T-helper 1 cell treated with Interleukin-12 subunit alpha and Interleukin-12 subunit beta and Interleukin-4 antibody, amounts not matched to agents 30 ng/mL and 1 ng/mL, for 36 hours (primary cell): ENCODE results near the gene ALS2CL. TPM values are rescaled to one million over a fixed set of nuclear protein-coding genes. Genes with fewer than 3 reads are reported as not detected.

Experiments used
- intact Hi-C: fragments of 100-400 bp; cut with micrococcal nuclease; formaldehyde crosslinking; loops from one replicate; pipeline ENCODE4 v1.15.1; 2024
- total RNA-seq: library from RNA; stranded (reverse); gene quantifications from 2 replicates; pipeline ENCODE4 v1.2.3, GENCODE V29; 2022

The ALS2CL gene
- total RNA-seq, 1 donor from 2014 or later = 1.6 TPM

- intact Hi-C loops = no loop called here
These were observed 15.2 kb downstream of the ALS2CL start for GRCh38 chr3:46678280-46678679.

- intact Hi-C loops = no loop called here
These were observed 16.1 kb downstream of the ALS2CL start for GRCh38 chr3:46677411-46677726.

GRCh38 chr3:46676601-46677410 lies 16.7 kb downstream of the ALS2CL start:
- intact Hi-C loops = no loop called here

- intact Hi-C loops = no loop called here
These were observed 17.5 kb downstream of the ALS2CL start for GRCh38 chr3:46675843-46676567.

- intact Hi-C loops = no loop called here
These were observed 18.1 kb downstream of the ALS2CL start for GRCh38 chr3:46675426-46675825.

GRCh38 chr3:46674031-46674845 lies 19.2 kb downstream of the ALS2CL start:
- intact Hi-C loops = no loop called here

- intact Hi-C loops = no loop called here
These were observed 20.1 kb downstream of the ALS2CL start for GRCh38 chr3:46673151-46674030.

- intact Hi-C loops = no loop called here
These were observed 21.2 kb downstream of the ALS2CL start for GRCh38 chr3:46672349-46672695.

- intact Hi-C loops = no loop called here
These were observed 21.7 kb downstream of the ALS2CL start for GRCh38 chr3:46671541-46672348.

GRCh38 chr3:46670891-46671427 lies 22.5 kb downstream of the ALS2CL start:
- intact Hi-C loops = no loop called here

- intact Hi-C loops = no loop called here
These were observed 23.2 kb downstream of the ALS2CL start for GRCh38 chr3:46670000-46670890.

- intact Hi-C loops = no loop called here
These were observed 24.1 kb downstream of the ALS2CL start for GRCh38 chr3:46669191-46669999.

- intact Hi-C loops = no loop called here
These were observed 24.9 kb downstream of the ALS2CL start for GRCh38 chr3:46668591-46668990.

- intact Hi-C loops = no loop called here
These were observed 25.4 kb downstream of the ALS2CL start for GRCh38 chr3:46668116-46668515.

- intact Hi-C loops = no loop called here
These were observed 25.8 kb downstream of the ALS2CL start for GRCh38 chr3:46667657-46668056.

- intact Hi-C loops = no loop called here
These were observed 26.3 kb downstream of the ALS2CL start for GRCh38 chr3:46667061-46667621.

- intact Hi-C loops = no loop called here
These were observed 27.0 kb downstream of the ALS2CL start for GRCh38 chr3:46666453-46666845.
